HG03097 (cell line): ENCODE results near the gene SENP8.

ENCODE experiments used
- ATAC-seq: cut with Tn5 transposase; IDR thresholded peaks from one replicate; pipeline ENCODE4 v1.9.1; 2021; ENCODE audit not compliant: unreplicated experiment, low FRiP score

SENP8 gene

GRCh38 chr15:72173864-72174550, 55.8 kb downstream of the SENP8 start:
- no peak for ATAC-seq

DNA sequence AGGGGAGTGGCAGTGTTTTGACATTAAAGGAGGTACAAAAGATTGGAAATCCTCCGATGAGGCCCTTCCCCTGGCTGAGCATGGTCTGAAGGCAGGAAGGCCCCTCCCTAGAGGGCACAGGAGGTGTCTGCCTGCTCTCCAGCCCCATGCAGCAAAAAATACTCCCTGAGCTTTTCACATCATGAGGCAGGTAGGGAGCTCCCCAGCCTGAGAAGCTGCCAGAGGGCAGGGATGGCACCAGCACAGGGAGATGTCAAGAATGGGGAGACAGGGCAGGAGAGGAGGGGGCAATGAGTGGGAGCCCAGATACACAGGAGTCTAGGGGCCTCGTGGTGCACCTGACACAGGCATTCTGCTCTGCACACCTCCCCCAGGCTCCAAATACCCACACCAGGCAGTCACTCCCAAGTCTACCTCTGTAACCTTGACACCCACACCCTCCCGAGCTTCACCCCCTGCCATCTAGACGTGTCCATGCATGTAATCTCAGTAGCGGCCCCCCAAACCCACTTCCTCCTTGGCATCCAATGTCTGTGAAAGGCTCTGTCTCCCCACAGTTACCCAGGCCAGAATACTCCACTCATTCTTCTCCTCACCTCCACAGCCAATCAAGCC, 56.5 kb downstream of the SENP8 start:
- ATAC-seq: no peak

DNA sequence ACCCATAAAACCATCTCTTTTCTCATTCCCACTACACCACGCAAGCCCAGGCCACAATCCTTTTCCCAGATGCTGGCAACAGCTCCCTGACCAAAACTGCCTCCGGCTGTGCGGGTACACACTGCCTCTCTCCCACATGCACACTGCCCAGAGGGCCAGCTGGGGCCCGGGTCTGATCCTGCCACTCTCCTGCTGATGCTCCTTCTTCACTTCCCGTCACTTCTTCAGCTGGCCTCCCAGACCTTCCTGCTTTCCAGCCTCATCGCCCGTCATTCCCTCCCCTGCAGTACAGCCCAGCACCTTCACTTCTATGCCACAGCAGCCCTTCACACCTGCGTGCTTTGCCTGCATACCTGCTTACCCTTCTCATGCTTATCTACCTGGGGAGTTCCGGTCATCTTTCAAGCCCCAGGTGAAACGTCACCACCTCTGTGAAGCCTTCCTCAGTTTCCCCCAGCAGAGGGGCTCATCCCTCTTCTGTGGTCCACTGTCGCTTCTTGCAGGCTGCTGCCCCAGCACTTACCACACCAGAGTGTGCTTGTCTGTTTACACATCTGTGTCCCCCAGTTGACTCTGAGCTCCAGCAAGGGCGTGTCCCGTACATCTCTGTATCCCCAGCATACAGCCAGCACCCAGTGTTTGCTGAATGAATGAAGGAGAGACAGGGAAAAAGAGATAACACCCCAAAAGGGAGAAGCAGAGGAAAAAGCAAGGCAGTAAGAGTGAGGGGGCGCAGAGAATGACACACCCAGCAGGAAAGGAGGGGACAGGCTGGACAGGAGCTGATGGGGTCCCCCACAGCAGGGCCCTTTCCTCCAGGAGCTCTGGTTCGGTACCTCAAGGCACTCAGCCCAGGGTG, 57.2 kb downstream of the SENP8 start:
- ATAC-seq: no peak

DNA sequence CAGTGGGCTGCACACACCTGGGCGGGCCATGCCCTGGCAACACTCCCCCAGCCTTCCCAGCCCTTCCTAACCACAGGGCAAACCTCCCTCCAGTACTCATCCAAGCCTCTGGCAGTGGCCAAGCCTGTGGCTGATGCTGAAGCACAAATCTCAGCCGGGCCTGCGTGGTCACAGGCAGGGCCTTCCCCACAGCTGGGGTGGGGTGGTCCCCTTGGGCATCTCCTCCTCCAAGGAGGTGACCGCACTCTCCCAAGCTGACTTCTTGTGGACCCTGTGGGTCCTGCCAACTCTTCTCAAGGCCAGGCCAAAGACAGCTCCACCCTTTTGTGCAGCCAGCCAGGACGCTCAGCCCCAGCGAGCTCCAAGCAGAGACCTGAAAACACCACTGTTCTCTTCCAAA, 58.0 kb downstream of the SENP8 start:
- no peak for ATAC-seq

DNA sequence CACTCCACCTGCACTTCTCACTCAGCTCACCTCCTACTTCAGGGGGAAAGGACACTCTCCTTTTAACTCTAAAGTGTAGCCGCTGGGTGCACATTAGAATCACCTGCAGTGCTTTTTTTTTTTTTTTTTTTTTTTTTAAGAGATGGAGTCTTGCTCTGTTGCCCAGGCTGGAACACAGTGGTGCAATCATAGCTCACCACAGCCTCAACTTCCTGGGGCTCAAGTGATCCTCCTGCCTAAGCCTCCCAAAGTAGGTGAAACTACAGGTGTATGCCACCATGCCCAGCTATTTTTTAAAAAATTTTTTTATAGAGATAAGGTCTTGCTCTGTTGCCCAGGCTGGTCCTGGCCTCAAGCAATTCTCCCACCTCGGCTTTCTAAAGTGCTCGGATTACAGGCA, 58.5 kb downstream of the SENP8 start:
- ATAC-seq: no peak

DNA sequence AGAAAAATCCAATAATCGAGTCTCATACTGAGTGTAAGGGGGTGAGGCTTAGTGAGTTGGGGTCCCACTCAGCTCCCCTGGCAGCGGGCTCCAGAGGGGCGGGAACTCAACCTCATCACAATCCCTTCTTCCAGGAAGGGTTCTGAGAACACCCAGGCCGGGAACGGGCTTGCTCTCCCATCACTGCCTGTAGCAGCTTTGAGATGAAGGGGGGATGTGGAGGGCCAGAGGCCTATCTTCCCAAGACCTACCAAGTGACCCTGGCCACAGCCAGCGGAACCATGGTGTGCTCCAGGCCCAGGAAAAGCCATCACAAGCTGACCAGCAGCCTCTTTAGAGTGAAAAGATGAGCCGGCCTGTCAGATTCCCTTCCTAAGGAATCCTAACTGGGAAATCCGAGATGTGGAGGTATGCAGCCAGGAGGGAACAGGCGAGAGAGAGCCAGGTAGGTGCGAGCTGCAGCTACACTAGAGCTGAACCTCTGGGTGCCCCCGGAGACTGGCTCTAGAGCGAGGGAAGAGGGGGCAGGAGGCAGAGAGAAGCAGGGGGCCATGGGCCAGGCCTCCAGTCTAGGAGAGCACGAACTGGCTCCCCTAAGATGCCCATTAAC, 60.9 kb downstream of the SENP8 start:
- ATAC-seq: no peak

- ATAC-seq: no peak
These were observed 61.9 kb downstream of the SENP8 start for GRCh38 chr15:72179950-72180581.

GRCh38 chr15:72180761-72181324, 62.6 kb downstream of the SENP8 start:
- ATAC-seq: no peak

GRCh38 chr15:72182244-72182643, 64.0 kb downstream of the SENP8 start:
- ATAC-seq: no peak

- no peak for ATAC-seq
These were observed 64.5 kb downstream of the SENP8 start for GRCh38 chr15:72182673-72183072.

GRCh38 chr15:72183781-72184164, 65.6 kb downstream of the SENP8 start:
- no peak for ATAC-seq

GRCh38 chr15:72184165-72184811, 66.1 kb downstream of the SENP8 start:
- ATAC-seq: no peak

DNA sequence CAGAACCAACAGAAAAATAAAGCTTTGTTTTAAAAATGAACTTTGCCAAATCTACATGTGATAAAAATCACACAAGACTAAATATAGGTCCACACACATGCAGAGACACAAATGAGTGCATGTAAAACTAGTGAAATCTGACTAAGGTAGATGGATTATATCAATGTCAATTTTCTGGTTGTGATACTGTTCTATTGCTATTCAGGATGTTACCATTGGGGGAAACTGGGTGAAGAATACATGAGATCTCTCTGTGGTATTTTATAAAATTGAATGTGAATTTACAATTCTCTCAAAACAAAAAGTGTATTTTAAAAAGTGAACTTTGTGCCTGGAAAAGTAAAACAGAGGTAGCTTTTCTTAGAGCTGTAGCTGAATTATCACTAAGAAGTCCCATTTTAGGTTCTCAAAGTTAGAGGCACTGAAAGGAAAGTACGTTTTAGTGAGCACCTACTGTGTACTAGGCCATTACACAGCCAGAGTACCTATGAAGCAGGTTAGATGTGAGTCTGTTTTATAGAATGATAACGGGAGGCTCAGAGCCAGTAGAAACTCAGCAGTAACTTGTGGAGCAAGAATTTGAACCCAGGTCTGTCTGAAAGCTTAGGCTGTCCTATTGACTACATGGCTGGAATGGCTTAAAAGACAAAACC, 71.2 kb downstream of the SENP8 start:
- no peak for ATAC-seq

DNA sequence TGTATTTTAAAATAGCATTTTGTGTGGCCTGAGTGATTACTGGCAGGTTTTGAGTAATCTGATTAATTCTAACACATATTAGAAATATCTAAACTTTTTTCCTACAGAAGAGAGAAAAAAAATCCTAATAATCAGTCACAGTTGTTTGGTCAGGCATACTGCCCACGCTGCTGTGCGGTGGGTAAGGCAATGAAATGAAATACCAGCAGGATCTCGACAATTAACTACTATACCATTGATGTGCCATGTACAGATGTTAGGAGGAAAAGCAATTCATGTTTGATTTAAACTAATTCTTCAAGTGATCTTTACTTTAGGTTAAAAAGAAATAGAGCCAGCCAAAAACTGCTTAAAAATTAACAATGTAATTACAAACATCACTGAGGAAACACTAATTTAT, 74.2 kb downstream of the SENP8 start:
- no peak for ATAC-seq
